Uterus (tissue), 4 donors: ENCODE data around the gene MTCL1. TPM values are rescaled to one million over a fixed set of nuclear protein-coding genes. Genes with fewer than 3 reads are reported as not detected.

Source experiments
- DNase-seq, 2 donors: peaks; one replicate each; pipeline ENCODE4 v3.0.0-alpha.2; 2019 to 2020
- H3K27ac ChIP-seq, 2 donors: fragments of 200-600 bp; sonication (generic); 1 replicate in 1 of 2; 2 replicates in 1 of 2; pipeline ENCODE4 v1.5.1; 2016 to 2018
- H3K27me3 ChIP-seq, 2 donors: fragments of 200-600 bp; sonication (generic); one replicate each; pipeline ENCODE4 v1.5.1; 2018 to 2019; ENCODE audit warnings: control low read depth in 1 of 2
- H3K36me3 ChIP-seq, 2 donors: fragments of 200-600 bp; sonication (generic); one replicate each; pipeline ENCODE4 v1.5.1; 2019; ENCODE audit warnings: control low read depth in 1 of 2
- H3K4me1 ChIP-seq, 2 donors: fragments of 200-600 bp; sonication (generic); one replicate each; pipeline ENCODE4 v1.5.1; 2018 to 2019; ENCODE audit warnings: control low read depth in 1 of 2
- H3K4me3 ChIP-seq, 2 donors: fragments of 200-600 bp; sonication (generic); 1 replicate in 1 of 2; 2 replicates in 1 of 2; pipeline ENCODE4 v1.5.1; 2018 to 2019; ENCODE audit warnings: mild to moderate bottlenecking in 1 of 2
- H3K9me3 ChIP-seq, 2 donors: fragments of 200-600 bp; sonication (generic); one replicate each; pipeline ENCODE4 v1.5.1; 2019; ENCODE audit warnings: control low read depth in 1 of 2
- CTCF ChIP-seq, 4 experiments: fragments of 200-600 bp in 2 of 4; fragments of 450-650 bp in 2 of 4; sonication (generic) in 2 of 4; IDR thresholded peaks; one replicate each; pipeline ENCODE4 v1.5.1; 2016 to 2019; ENCODE audit warnings: antibody characterized with exemption in 4 of 4, mild to moderate bottlenecking in 2 of 4, moderate library complexity in 1 of 4
- POLR2A ChIP-seq, 2 donors: fragments of 450-650 bp; IDR thresholded peaks; one replicate each; pipeline ENCODE4 v1.6.1; 2016; ENCODE audit warnings: antibody characterized with exemption in 2 of 2, mild to moderate bottlenecking in 1 of 2, moderate library complexity in 1 of 2
- intact Hi-C: fragments of 100-400 bp; cut with DNase I; formaldehyde crosslinking; loops from one replicate; pipeline ENCODE4 v1.15.1; 2023; ENCODE audit warnings: low total_unique reads
- total RNA-seq, 4 donors: library from RNA; depleted of rRNA in 3 of 4; stranded (reverse); fragments of >200 nt in 3 of 4; gene quantifications; one replicate each; pipeline versions ENCODE4 v1.1.0 to v1.2.4, GENCODE V29; 2014 to 2023
- donor health status: DM: yes; HTN: yes; CAD: no.

Gene MTCL1
- total RNA-seq, 4 donors from 2014 or later: 8.8 to 25.9 (median 11.0) TPM; not detected in 1

GRCh38 chr18:8844721-8845148, 139.4 kb downstream of the MTCL1 start:
- intact Hi-C loops: no loop called here
- Histone ChIP-seq H3K9me3 (no peaks in the 10 kb centered on the region), H3K4me1 (no peaks in the 10 kb centered on the region), H3K36me3 (no peaks in the 10 kb centered on the region), H3K27me3 (no peaks in the 10 kb centered on the region), H3K27ac (no peak overlapping the region), H3K4me3 (no peak overlapping the region)
- DNase-seq: no peak
- TF ChIP-seq CTCF (IDR thresholded peaks at IDR 0.05) (no peak), POLR2A (IDR thresholded peaks at IDR 0.05) (no peak)

GRCh38 chr18:8845506-8845905, 140.2 kb downstream of the MTCL1 start:
- Histone ChIP-seq H3K27ac (no peak overlapping the region), H3K36me3 (no peaks in the 10 kb centered on the region), H3K27me3 (no peaks in the 10 kb centered on the region), H3K9me3 (no peaks in the 10 kb centered on the region), H3K4me1 (no peaks in the 10 kb centered on the region), H3K4me3 (no peak overlapping the region)
- no peak for TF ChIP-seq POLR2A (IDR thresholded peaks at IDR 0.05)
- TF ChIP-seq CTCF (IDR thresholded peaks at IDR 0.05): no peak
- intact Hi-C loops: no loop called here
- no peak for DNase-seq

GRCh38 chr18:8847066-8847755, 141.9 kb downstream of the MTCL1 start:
- Histone ChIP-seq H3K4me3 (no peak overlapping the region), H3K36me3 (no peaks in the 10 kb centered on the region), H3K9me3 (no peaks in the 10 kb centered on the region), H3K4me1 (no peaks in the 10 kb centered on the region), H3K27me3 (no peaks in the 10 kb centered on the region), H3K27ac (no peak overlapping the region)
- TF ChIP-seq CTCF (IDR thresholded peaks at IDR 0.05): no peak
- TF ChIP-seq POLR2A (IDR thresholded peaks at IDR 0.05): no peak
- no peak for DNase-seq
- intact Hi-C loops: no loop called here

- TF ChIP-seq POLR2A (IDR thresholded peaks at IDR 0.05) (no peak), CTCF (IDR thresholded peaks at IDR 0.05) (no peak)
- no peak overlapping the region for H3K27ac ChIP-seq
- no peaks in the 10 kb centered on the region for H3K36me3 ChIP-seq
- no peaks in the 10 kb centered on the region for H3K27me3 ChIP-seq
- no peaks in the 10 kb centered on the region for H3K9me3 ChIP-seq
- no peaks in the 10 kb centered on the region for H3K4me1 ChIP-seq
- H3K4me3 ChIP-seq: no peak overlapping the region
- no peak for DNase-seq
- intact Hi-C loops: no loop called here
These were observed 142.5 kb downstream of the MTCL1 start for GRCh38 chr18:8847900-8848299.

GRCh38 chr18:8848541-8848940, 143.2 kb downstream of the MTCL1 start:
- TF ChIP-seq CTCF (IDR thresholded peaks at IDR 0.05): no peak
- TF ChIP-seq POLR2A (IDR thresholded peaks at IDR 0.05): no peak
- H3K27ac ChIP-seq: no peak overlapping the region

More at GRCh38 chr18:8848541-8848940, 143.2 kb downstream of the MTCL1 start:
- H3K4me1 ChIP-seq: no peaks in the 10 kb centered on the region
- no peaks in the 10 kb centered on the region for H3K27me3 ChIP-seq
- no peak for DNase-seq
- H3K4me3 ChIP-seq: no peak overlapping the region
- intact Hi-C loops: no loop called here
- no peaks in the 10 kb centered on the region for H3K9me3 ChIP-seq
- no peaks in the 10 kb centered on the region for H3K36me3 ChIP-seq
